ENCODE data around the gene PPP6R1. TPM values are rescaled to one million over a fixed set of nuclear protein-coding genes. Genes with fewer than 3 reads are reported as not detected.

Gene PPP6R1
- total and polyA plus RNA-seq, 2 of the 13 experiments (the other 11 are each of a cell fraction or from before 2014, with no cell fraction given) = 25.8 to 54.0 TPM

GRCh38 chr19:55279770-55280643 lies 21.2 kb upstream of the PPP6R1 start, which contains the start of gene HSPBP1 (continued):
- TF ChIP-seq AKNA (CRISPR knock-in tag; IDR thresholded peaks at IDR 0.05; ENCODE audit: borderline replicate concordance) (no peak), E2F1 (CRISPR knock-in tag; IDR thresholded peaks at IDR 0.05) (no peak; the same call in 1 of the 2 replicates), ZNF800 (CRISPR knock-in tag; IDR thresholded peaks at IDR 0.05) (no peak), TFDP2 (CRISPR knock-in tag; IDR thresholded peaks at IDR 0.05) (peak; percentile 80), ARHGAP35 (CRISPR knock-in tag; IDR thresholded peaks at IDR 0.05; ENCODE audit: borderline replicate concordance) (peak; percentile 44; the same call in 1 of the 2 replicates), IKZF4 (CRISPR knock-in tag; IDR thresholded peaks at IDR 0.05; ENCODE audit: borderline replicate concordance, low read depth, not compliant biosample characterization) (no peak), ZNF407 (CRISPR knock-in tag; IDR thresholded peaks at IDR 0.05; ENCODE audit: not compliant biosample characterization) (no peak), ZNF530 (CRISPR knock-in tag; IDR thresholded peaks at IDR 0.05; ENCODE audit: low read depth) (no peak)
